ENCODE measurements around the gene FAM83C.
A peak's percentile ranks its signal among the peaks of the same experiment; 100 is the strongest.

Gene FAM83C

DNA sequence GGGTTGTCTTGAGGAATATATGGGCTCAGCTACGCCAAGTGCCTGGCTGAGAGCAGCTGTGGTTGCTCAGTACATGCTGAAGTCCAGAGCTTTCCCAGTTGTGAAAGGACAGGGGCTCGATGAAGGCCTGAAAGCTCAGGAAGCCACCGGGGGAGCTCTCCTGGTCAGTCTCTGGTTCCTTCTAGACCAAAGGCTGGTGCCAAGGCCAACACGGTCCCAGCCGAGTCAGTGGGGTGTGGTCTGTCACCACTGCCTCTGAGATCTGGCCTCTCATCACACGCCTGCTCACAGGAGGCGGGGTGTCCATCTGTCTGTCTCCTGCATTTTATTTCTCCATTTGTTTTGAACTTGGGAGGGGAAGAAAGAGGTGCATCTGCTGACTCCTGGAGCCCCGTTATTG is 4.9 kb upstream of the FAM83C start:
- DNase-seq = no peak

GRCh38 chr20:35296101-35296554 is 3.9 kb upstream of the FAM83C start:
- no peak for DNase-seq

- DNase-seq = no peak
These were observed 3.4 kb upstream of the FAM83C start for GRCh38 chr20:35295674-35296073.

DNA sequence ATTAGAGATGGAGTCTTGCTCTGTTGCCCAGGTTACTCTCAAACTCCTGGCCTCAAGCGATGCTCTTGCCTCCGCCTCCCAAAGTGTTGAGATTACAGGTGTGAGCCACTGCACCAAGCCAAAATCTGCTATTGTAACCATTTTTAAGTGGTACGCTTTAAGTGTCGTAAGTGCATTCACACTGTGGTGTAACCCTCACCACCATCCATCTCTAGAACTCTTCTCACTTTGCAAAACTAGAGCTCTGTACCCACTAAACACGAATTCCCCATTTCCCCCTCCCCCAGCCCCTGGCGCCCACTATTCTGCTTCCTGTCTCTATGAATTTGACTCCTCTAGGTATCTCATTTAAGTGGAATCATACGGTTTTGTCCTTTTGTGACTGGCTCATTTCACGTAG is 2.8 kb upstream of the FAM83C start:
- no peak for DNase-seq

- no peak for DNase-seq
These were observed 2.1 kb upstream of the FAM83C start for GRCh38 chr20:35294293-35294685.

DNA sequence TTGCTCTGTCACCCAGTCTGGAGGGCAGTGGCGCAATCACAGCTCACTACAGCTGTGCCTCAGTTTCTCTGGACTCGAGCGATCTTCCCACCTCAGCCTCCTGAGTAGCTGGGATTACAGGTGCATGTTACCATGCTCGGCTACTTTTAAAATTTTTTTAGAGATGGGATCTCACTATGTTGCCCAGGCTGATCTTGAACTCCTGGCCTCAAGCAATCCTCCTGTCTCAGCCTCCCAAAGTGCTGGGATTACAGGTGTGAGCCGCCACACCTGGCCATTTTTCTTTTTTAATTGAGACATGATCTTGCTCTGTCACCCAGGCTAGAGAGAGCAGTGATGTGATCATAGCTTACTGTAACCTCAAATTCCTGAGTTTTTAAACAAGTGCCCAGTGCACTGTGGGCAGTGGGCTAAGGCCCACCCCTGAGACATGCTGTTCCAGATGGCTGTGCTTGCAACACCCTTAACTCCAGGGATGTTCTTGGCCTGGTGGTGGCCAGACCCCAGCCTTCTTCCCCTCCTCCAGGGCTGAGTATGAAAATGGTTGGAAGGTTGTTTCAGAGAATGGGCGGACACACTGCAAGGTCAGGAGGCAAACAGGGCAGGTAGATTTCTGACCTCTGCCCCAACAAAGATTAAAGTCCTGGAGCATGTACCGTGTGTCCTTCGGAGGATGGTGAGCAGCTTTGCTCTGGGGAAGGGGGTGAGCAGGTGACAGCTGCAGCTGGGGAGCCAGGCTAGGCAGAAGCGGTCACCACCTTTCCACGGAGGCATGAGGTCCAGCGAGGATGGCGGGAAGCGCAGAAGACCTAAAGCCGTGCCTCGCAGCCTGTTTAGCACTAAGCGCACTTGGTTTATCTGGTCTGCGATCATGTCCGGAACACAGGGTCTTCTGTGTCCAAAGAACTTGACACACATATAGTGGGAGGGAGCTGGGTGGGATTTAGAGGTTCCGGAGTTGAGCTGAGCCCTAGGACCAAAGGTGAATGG is 1.4 kb upstream of the FAM83C start:
- no peak for DNase-seq

GRCh38 chr20:35292504-35293285 is 470 bp upstream of the FAM83C start:
- no peak for DNase-seq

DNA sequence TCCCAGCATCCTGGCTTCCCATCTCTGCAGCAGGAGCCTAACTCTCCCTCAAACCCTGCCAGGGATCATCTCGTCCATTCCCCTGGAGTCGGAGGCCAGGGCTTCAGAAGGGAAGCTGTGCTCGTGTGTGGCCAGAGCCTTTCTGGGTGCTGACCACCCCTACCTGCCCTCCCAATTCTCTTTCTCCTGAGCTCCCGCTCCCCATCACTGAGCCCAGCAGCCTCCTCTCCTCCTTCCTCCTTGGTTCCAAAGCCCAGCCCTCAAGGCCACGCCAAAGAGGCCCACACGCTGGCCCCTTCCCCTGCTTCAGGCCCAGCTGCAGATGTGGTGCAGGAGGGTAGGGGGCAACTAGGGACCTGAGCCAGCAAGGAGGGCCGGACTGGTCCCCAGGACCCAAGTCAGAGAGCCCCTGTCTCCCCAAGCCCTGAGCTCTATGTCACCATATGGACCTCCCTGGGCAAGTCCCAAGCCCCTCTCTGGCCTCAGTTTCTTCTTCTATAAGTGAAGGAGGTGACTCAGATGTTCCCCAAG is 1.3 kb downstream of the FAM83C start:
- no peak for DNase-seq

- DNase-seq = no peak
These were observed 1.9 kb downstream of the FAM83C start for GRCh38 chr20:35290186-35290886.

GRCh38 chr20:35288325-35289060 is 3.7 kb downstream of the FAM83C start:
- no peak for DNase-seq

DNA sequence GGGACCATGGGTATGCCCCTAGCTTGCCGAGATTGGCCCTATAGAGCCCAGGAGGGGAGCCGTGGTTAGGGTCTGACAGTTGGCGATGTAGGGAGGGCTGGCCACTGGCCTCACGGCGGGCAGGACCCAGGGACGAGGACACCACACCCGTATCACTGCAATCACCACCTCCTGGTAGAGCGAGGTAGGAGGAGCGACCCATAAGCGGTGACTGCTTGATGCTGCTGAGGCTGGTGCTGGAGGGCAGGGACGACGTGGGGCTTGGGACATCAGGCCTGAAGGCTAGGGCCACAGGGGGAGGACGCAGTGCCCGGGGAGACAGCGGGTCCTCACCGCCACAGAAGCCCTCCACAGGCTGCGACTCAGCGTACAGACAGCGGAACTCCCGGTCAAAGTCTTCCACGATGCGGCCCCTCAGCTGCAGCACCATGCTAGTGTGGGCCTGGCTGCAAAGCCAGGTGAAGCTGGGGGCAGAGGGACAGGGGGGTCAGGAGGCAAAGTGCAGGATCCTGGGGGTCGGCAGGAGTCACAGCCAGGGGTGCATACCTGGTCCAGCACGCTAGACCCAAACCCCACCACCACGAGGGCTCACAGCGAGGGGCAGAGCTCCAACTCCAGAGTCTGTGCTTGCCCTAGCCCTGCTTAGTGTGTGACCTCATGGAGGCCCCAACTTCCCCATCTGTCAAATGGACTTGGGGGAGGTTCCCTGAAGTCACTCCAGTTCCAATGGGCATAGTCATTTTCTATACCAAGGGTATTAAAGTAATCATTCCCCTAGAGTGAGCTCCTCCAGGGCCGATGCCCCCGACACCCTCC is 4.5 kb downstream of the FAM83C start:
- no peak for DNase-seq

GRCh38 chr20:35286899-35287508 is 5.2 kb downstream of the FAM83C start:
- DNase-seq = no peak

- no peak for DNase-seq
These were observed 5.9 kb downstream of the FAM83C start for GRCh38 chr20:35286077-35286898.

- DNase-seq = no peak
These were observed 6.5 kb downstream of the FAM83C start for GRCh38 chr20:35285806-35286076.

DNA sequence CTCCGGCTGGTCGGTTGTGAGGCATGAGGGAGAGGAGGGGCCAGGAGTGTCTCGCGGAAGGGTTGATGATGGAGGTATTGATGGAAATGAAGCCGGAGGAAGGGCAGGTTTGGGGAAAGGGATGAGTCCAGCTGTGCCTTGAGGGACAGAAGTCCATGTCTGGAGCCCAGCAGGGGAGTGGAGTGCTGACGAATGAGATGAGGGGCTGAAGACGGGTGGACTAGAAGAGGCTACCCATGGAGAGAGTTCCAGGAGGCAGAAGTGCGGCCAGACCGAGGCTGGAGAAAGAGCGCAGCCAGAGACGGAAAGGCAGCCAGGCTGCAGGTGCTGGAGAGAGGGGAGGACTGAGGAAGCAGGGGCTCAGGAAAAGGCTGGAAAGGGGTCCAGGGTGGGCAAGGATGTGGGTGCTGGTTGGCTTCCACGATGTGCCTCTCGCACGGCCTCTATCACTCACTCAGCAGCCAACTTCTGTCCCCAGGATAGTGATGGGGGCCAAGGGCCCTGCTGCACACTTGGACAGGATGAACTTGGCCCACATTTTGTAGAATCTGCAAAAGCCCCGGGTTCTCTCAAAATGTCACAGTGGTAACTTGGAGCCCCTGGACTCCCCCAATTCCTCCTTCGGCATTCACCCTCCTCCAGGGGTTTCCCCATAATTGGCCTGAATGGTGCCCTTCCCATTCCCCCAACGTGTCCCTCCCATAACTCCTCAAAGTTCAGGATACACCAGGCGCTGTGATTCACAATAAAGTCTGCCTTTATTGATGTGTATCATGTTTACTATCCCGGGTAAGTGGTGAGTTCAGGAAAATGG is 7.0 kb downstream of the FAM83C start:
- no peak for DNase-seq

DNA sequence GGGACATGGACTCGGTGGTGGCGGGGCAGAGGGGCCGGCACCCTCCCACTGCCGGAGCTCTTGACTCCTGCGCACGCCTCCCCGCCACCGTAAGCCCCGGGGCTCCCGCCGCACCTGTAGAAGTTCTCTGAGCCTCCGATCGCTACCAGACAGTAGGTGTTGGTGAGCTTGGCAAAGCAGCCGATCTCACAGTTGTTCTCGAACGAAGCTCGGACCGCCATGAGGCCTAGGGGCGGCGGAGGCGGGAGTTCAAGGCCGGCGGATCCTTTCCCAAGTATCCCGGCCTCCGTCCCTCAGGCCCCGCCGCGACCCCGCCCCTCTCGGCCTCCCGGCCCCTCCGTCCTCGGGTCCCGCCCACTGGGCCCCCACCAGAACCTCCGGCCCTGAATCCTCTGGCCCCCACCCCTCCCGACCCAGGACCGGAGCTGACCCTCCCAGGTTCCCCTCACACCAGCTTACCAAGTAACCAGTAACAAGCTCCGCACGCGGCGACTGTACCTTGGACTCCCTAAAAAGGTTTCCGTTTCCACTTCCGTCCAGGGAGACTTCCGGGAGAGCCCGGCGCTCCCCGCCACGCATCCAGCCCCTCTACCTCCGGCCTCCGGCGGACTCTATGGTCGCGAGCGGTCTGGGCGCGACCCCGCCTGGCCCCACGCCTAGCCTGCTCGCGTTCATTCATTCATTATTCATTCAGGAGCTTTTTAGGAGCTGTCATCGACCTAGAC is 7.8 kb downstream of the FAM83C start, which contains the start of gene EIF6:
Gene EIF6 (minus strand): TSS at position 506 of the 725 bp plus-strand sequence. CDS start 285 bp downstream, at position 221.
- DNase-seq = peak; percentile 42

GRCh38 chr20:35283441-35284266 is 8.6 kb downstream of the FAM83C start:
- no peak for DNase-seq

Measured in NCI-H524 treated with DMSO at 0.1 percent for 48 hours (cell line).